K562 (cell line): ENCODE results near the gene GABRR3.

Source experiments
- BACH1 ChIP-seq: fragments of 200-800 bp; sonication (Bioruptor generic); IDR thresholded peaks from 2 replicates; pipeline ENCODE4 v1.6.1; 2016; ENCODE audit warnings: missing genetic modification characterization, missing compliant biosample characterization
- CTCF ChIP-seq, 3 experiments: IDR thresholded peaks in 2 of 3; conservative IDR thresholded peaks in 1 of 3; 2 replicates each; pipeline ENCODE4 v1.5.1; 2011 to 2012; ENCODE audit warnings: low read length in 3 of 3, mild to moderate bottlenecking in 3 of 3, control low read depth in 2 of 3, improper control_type of control experiment in 1 of 3, inconsistent platforms in 1 of 3, low read depth in 1 of 3, mixed read lengths in 1 of 3, moderate library complexity in 1 of 3; ENCODE audit not compliant: insufficient read depth in 2 of 3
- EGR1 ChIP-seq: fragments of 450-650 bp; conservative IDR thresholded peaks from 2 replicates; pipeline ENCODE4 v1.6.1; 2017; ENCODE audit warnings: mild to moderate bottlenecking
- ELF1 ChIP-seq: fragments of 200-800 bp; sonication (Bioruptor generic); IDR thresholded peaks from 2 replicates; pipeline ENCODE4 v1.6.1; 2016; ENCODE audit warnings: missing genetic modification characterization, missing compliant biosample characterization
- LEF1 ChIP-seq: fragments of 450-650 bp; IDR thresholded peaks from 2 replicates; pipeline ENCODE4 v1.6.1; 2016; ENCODE audit warnings: mild to moderate bottlenecking
- SP1 ChIP-seq: sonication (generic); formaldehyde crosslinking; IDR thresholded peaks from 2 replicates; pipeline ENCODE4 v1.8.1; 2022; ENCODE audit warnings: mild to moderate bottlenecking, missing genetic modification reagents
- TAF1 ChIP-seq: IDR thresholded peaks from 2 replicates; pipeline ENCODE4 v1.6.1; 2011; ENCODE audit warnings: mild to moderate bottlenecking, low read length, moderate library complexity; ENCODE audit not compliant: insufficient read depth, control insufficient read depth, severe bottlenecking; ENCODE audit errors: extremely low read depth
- ZNF431 ChIP-seq: sonication (generic); formaldehyde crosslinking; IDR thresholded peaks from 2 replicates; pipeline ENCODE4 v1.8.0; 2022; ENCODE audit warnings: mild to moderate bottlenecking, missing genetic modification reagents
- ZNF512 ChIP-seq: IDR thresholded peaks from 2 replicates; pipeline ENCODE4 v1.6.1; 2016; ENCODE audit warnings: missing genetic modification characterization, missing compliant biosample characterization
- TF ChIP-seq, protein P1 (sequence below): fragments of 450-650 bp; formaldehyde crosslinking; IDR thresholded peaks from 2 replicates; pipeline ENCODE4 v1.4.0; 2022; ENCODE audit warnings: missing genetic modification characterization
- TF ChIP-seq, protein P2 (sequence below): fragments of 450-650 bp; IDR thresholded peaks from 2 replicates; pipeline ENCODE4 v1.6.1; 2017; ENCODE audit warnings: antibody characterized with exemption, mild to moderate bottlenecking

DNA sequence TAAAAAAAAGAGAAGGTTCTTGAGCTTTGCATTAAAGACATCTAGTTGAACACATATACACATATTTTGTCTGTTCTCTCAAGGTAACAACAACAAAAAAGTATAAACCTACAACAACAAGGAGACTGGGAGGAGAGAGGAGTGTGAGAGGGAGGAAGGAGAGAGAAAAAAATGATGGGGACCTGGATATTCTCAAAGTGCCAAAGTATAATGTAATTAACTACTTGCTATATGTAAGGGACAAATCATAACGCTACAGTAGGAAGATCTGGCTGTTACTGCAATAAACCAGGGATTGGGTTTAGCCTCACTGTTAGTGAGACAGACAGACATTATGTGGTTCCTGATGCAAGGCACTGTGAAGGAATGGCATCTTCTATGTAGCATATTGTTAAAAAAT, 14.2 kb upstream of the GABRR3 start:
- TF ChIP-seq BACH1 (tag), result no peak
- no peak for TF ChIP-seq ZNF512 (tag)
- TF ChIP-seq, protein P1, sequence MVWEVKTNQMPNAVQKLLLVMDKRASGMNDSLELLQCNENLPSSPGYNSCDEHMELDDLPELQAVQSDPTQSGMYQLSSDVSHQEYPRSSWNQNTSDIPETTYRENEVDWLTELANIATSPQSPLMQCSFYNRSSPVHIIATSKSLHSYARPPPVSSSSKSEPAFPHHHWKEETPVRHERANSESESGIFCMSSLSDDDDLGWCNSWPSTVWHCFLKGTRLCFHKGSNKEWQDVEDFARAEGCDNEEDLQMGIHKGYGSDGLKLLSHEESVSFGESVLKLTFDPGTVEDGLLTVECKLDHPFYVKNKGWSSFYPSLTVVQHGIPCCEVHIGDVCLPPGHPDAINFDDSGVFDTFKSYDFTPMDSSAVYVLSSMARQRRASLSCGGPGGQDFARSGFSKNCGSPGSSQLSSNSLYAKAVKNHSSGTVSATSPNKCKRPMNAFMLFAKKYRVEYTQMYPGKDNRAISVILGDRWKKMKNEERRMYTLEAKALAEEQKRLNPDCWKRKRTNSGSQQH (CRISPR knock-in tag), result no peak
- TF ChIP-seq, protein P2, sequence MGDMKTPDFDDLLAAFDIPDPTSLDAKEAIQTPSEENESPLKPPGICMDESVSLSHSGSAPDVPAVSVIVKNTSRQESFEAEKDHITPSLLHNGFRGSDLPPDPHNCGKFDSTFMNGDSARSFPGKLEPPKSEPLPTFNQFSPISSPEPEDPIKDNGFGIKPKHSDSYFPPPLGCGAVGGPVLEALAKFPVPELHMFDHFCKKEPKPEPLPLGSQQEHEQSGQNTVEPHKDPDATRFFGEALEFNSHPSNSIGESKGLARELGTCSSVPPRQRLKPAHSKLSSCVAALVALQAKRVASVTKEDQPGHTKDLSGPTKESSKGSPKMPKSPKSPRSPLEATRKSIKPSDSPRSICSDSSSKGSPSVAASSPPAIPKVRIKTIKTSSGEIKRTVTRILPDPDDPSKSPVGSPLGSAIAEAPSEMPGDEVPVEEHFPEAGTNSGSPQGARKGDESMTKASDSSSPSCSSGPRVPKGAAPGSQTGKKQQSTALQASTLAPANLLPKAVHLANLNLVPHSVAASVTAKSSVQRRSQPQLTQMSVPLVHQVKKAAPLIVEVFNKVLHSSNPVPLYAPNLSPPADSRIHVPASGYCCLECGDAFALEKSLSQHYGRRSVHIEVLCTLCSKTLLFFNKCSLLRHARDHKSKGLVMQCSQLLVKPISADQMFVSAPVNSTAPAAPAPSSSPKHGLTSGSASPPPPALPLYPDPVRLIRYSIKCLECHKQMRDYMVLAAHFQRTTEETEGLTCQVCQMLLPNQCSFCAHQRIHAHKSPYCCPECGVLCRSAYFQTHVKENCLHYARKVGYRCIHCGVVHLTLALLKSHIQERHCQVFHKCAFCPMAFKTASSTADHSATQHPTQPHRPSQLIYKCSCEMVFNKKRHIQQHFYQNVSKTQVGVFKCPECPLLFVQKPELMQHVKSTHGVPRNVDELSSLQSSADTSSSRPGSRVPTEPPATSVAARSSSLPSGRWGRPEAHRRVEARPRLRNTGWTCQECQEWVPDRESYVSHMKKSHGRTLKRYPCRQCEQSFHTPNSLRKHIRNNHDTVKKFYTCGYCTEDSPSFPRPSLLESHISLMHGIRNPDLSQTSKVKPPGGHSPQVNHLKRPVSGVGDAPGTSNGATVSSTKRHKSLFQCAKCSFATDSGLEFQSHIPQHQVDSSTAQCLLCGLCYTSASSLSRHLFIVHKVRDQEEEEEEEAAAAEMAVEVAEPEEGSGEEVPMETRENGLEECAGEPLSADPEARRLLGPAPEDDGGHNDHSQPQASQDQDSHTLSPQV, result no peak
- no peak for TF ChIP-seq EGR1
- no peak for TF ChIP-seq ZNF431 (CRISPR knock-in tag)
- no peak for TF ChIP-seq ELF1
- no peak for TF ChIP-seq CTCF (IDR thresholded peaks at IDR 0.05 in 2 of 3, conservative IDR thresholded peaks at IDR 0.05 in 1 of 3; ENCODE audit: insufficient read depth in 2 of 3, low read depth in 1 of 3, low read length in 3 of 3)
- no peak for TF ChIP-seq LEF1
- no peak for TF ChIP-seq SP1 (CRISPR knock-in tag)
- no peak for TF ChIP-seq TAF1
